Measurements from ENCODE around the gene GPX6. TPM values are rescaled to one million over a fixed set of nuclear protein-coding genes. Genes with fewer than 3 reads are reported as not detected.
"Not testable (repeated sequence)": the region's sequence is repeated elsewhere in the genome, so short reads cannot be mapped to it uniquely, and the experiment has no call there.

Gene GPX6
- total and polyA plus RNA-seq, 3 experiments from 2014 or later = not detected

DNA sequence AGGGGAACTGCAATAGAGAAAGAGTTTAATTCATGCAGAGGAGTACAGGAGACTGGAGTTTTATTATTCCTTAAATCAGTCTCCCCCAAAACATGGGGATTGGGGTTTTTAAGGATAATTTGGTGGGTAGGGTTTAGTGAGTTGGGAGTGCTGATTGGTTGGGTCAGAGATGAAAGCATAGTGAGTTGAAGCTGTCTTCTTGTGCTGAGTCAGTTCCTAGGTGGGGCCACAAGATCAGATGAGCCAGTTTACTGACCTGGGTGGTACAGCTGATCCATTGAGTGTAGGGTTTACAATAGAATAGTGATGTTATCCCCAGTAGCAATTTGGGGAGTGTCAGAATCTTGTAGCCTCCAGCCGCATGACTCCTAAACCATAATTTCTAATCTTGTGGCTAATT, 29.1 kb downstream of the GPX6 start:
- peaks cover 12 to 15% (median 15%) of the 10 kb centered on the region in 3 donors for H3K4me1 Mint-ChIP-seq
- peaks cover 0 to 4% (median 0%) of the 10 kb centered on the region in 3 donors for H3K36me3 Mint-ChIP-seq
- H3K27me3 Mint-ChIP-seq = peaks cover 34 to 75% of the 10 kb centered on the region in 2 donors

DNA sequence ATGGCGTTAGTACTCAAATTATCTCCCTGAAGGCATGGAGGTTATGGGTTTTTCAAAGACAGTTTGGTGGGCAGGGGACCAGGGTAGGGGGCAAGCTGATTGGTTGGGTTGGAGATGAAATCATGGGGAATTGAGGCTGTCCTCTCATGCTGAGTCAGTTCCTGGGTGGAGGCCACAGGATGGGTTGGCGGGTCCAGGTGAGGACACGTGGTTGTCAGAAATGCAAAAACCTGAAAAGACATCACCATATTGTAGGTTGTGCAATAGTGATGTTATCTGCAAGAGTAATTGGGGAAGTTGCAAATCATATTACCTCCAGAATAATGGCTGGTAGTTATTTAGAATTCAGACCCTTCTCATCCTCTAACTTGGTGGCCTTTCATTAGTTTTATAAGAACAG, 30.1 kb downstream of the GPX6 start:
- H3K9me3 ChIP-seq (ENCODE audit: low read length) = no peaks in the 10 kb centered on the region
- Mint-ChIP-seq H3K9me3 (peaks cover 2 to 5% (median 5%) of the 10 kb centered on the region in 5 donors), H3K36me3 (peaks cover 0 to 4% (median 0%) of the 10 kb centered on the region in 3 donors), H3K4me1 (peaks cover 8 to 13% (median 12%) of the 10 kb centered on the region in 3 donors), H3K27me3 (peaks cover 29 to 76% of the 10 kb centered on the region in 2 donors), H3K27ac (no peak overlapping the region), H3K4me3 (no peak overlapping the region)
- CTCF ChIA-PET = no interaction called here
- DNase-seq = no peak
- peaks cover 9% of the 10 kb centered on the region for H3K4me1 ChIP-seq (ENCODE audit: insufficient read depth, low read length)
- peaks cover 14% of the 10 kb centered on the region for H3K27me3 ChIP-seq (ENCODE audit: insufficient read depth, low read length, poor library complexity, severe bottlenecking)
- POLR2A ChIA-PET = no interaction called here
- H3K36me3 ChIP-seq (ENCODE audit: insufficient read depth, low read length) = no peaks in the 10 kb centered on the region
- H3K27ac ChIP-seq (ENCODE audit: low read depth, low read length) = no peak overlapping the region
- no peak overlapping the region for H3K4me3 ChIP-seq (ENCODE audit: low read length)

More for the DNA sequence above, 29.1 kb downstream of the GPX6 start:
- POLR2A ChIA-PET = no interaction called here
- H3K9me3 ChIP-seq (ENCODE audit: low read length) = no peaks in the 10 kb centered on the region
- H3K4me3 Mint-ChIP-seq = no peak overlapping the region
- no peak overlapping the region for H3K27ac Mint-ChIP-seq
- H3K9me3 Mint-ChIP-seq = peaks cover 2 to 5% (median 5%) of the 10 kb centered on the region in 5 donors
- no peak overlapping the region for H3K27ac ChIP-seq (ENCODE audit: low read depth, low read length)
- H3K36me3 ChIP-seq (ENCODE audit: insufficient read depth, low read length) = no peaks in the 10 kb centered on the region
- H3K27me3 ChIP-seq (ENCODE audit: insufficient read depth, low read length, poor library complexity, severe bottlenecking) = peaks cover 15% of the 10 kb centered on the region
- H3K4me3 ChIP-seq (ENCODE audit: low read length) = no peak overlapping the region
- no peak for DNase-seq
- CTCF ChIA-PET = no interaction called here
- peaks cover 10% of the 10 kb centered on the region for H3K4me1 ChIP-seq (ENCODE audit: insufficient read depth, low read length)

DNA sequence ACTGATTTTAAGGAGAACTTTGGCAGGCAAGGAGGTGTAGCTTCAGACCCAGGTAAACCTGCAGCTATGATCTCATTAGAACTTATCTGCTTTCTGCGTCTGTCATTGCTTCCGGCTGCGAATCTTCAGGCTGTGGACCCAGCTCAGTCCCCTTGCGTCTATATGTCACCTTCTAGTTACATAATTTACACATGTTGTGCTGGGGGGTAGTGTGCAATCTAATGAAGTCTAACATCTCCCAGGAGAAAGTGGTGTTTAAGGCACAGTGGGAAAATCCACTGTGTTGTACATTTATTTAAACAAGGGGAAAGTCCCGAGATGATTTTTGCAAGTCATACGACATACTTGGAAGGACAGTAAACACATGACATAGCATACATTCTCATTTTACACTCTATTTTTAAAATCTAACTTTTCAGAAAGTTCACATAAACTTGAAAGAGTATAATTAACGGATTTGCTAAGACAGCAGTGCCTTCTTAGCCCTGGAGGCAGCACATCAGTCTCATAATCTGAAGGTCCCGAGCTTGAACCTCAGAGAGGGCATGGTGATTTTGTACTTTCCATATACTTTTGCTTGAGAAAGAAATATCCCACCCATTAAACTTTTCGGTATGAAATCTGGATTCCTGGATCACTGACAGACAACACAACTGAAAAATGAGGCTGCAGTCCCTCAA, 35.2 kb downstream of the GPX6 start:
- H3K27ac ChIP-seq (ENCODE audit: low read depth, low read length) = peak overlapping the region; percentile 22
- H3K4me3 Mint-ChIP-seq = no peak overlapping the region
- H3K27ac Mint-ChIP-seq = no peak overlapping the region
- no peaks in the 10 kb centered on the region for H3K36me3 ChIP-seq (ENCODE audit: insufficient read depth, low read length)
- peaks cover 0 to 3% (median 0%) of the 10 kb centered on the region in 3 donors for H3K36me3 Mint-ChIP-seq
- POLR2A ChIA-PET = no interaction called here
- no peaks in the 10 kb centered on the region for H3K4me1 ChIP-seq (ENCODE audit: insufficient read depth, low read length)
- CTCF ChIA-PET = no interaction called here
- H3K27me3 Mint-ChIP-seq = peaks cover 32 to 71% of the 10 kb centered on the region in 2 donors
- H3K27me3 ChIP-seq (ENCODE audit: insufficient read depth, low read length, poor library complexity, severe bottlenecking) = no peaks in the 10 kb centered on the region
- no peak overlapping the region for H3K4me3 ChIP-seq (ENCODE audit: low read length)
- no peaks in the 10 kb centered on the region for H3K4me1 Mint-ChIP-seq
- no peaks in the 10 kb centered on the region for H3K9me3 Mint-ChIP-seq
- DNase-seq = no peak
- no peaks in the 10 kb centered on the region for H3K9me3 ChIP-seq (ENCODE audit: low read length)

DNA sequence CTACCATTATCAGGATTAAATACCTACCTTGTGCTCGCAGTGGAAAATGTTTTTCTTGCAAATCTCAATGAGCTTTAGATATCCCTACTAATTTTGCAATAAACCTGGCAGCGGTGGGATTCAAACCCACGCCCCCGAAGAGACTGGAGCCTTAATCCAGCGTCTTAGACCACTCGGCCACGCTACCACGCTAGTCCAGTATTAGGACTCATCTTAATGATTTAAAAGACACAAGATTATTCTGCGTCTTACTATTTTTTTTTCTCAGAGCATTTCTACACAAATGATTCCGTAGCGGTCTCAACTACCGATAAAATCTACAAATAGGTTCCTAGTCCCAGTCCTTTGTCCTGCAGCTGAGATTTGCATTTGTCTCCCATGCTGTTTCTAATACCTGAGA, 37.1 kb downstream of the GPX6 start:
- CTCF ChIA-PET = no interaction called here
- no peak for DNase-seq
- H3K4me1 Mint-ChIP-seq = peaks cover 0 to 3% (median 0%) of the 10 kb centered on the region in 3 donors

DNA sequence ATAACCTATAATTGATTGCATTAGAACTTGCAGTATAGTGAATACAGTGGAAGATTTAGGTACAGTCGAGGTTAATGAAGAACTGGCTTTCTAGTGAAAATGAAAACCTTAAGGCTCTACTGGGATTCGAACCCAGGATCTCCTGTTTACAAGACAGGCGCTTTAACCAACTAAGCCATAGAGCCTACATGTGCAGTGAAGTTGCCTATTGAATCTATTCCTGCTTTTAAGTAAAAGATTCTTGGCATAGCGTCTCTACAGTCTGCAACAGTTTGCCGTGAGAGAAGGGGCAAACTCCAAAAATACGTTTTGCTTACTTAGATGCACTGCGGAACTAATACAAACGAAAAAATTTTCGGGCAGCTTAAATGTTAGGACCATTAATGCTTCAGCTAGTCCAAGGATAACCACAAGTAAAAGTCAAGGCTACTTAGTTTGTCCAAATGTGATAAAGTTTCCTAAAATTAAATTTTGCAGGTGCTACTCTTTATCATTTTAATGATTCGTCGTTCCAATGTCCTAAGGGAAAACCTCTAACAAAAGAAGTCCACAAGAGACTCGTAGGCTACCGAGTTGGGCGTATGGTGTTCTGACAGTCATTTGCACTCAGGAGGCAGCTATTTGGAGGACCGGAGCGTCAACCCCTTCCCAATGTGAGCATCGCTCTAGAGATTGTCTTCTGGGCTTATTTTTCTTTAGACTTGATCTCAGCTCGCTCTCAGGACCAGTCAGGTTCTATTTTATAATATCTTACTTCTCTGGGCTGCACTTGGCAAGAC, 41.0 kb downstream of the GPX6 start:
- ChIA-PET CTCF (no interaction called here), POLR2A (no interaction called here)
- no peak overlapping the region for H3K27ac Mint-ChIP-seq
- no peak overlapping the region for H3K4me3 Mint-ChIP-seq
- peaks cover 8% of the 10 kb centered on the region for H3K27me3 ChIP-seq (ENCODE audit: insufficient read depth, low read length, poor library complexity, severe bottlenecking)
- H3K27me3 Mint-ChIP-seq = peaks cover 32 to 85% of the 10 kb centered on the region in 2 donors
- no peaks in the 10 kb centered on the region for H3K36me3 ChIP-seq (ENCODE audit: insufficient read depth, low read length)
- no peaks in the 10 kb centered on the region for H3K9me3 ChIP-seq (ENCODE audit: low read length)
- peaks cover 0 to 3% (median 0%) of the 10 kb centered on the region in 3 donors for H3K36me3 Mint-ChIP-seq
- peaks cover 0 to 3% (median 0%) of the 10 kb centered on the region in 3 donors for H3K4me1 Mint-ChIP-seq
- peak in 1 of 5 donors; percentile 21 for DNase-seq
- H3K27ac ChIP-seq (ENCODE audit: low read depth, low read length) = no peak overlapping the region
- H3K4me3 ChIP-seq (ENCODE audit: low read length) = peak overlapping the region; percentile 21
- no peaks in the 10 kb centered on the region for H3K4me1 ChIP-seq (ENCODE audit: insufficient read depth, low read length)
- peaks cover 0 to 13% (median 8%) of the 10 kb centered on the region in 5 donors for H3K9me3 Mint-ChIP-seq

More for the DNA sequence above, 37.1 kb downstream of the GPX6 start:
- Mint-ChIP-seq H3K4me3 (no peak overlapping the region), H3K36me3 (no peaks in the 10 kb centered on the region), H3K27me3 (peaks cover 34 to 81% of the 10 kb centered on the region in 2 donors), H3K9me3 (peaks cover 0 to 2% (median 0%) of the 10 kb centered on the region in 5 donors), H3K27ac (no peak overlapping the region)
- H3K9me3 ChIP-seq (ENCODE audit: low read length) = no peaks in the 10 kb centered on the region
- H3K27me3 ChIP-seq (ENCODE audit: insufficient read depth, low read length, poor library complexity, severe bottlenecking) = peaks cover 8% of the 10 kb centered on the region
- no peaks in the 10 kb centered on the region for H3K36me3 ChIP-seq (ENCODE audit: insufficient read depth, low read length)
- H3K27ac ChIP-seq (ENCODE audit: low read depth, low read length) = no peak overlapping the region
- no peak overlapping the region for H3K4me3 ChIP-seq (ENCODE audit: low read length)
- POLR2A ChIA-PET = no interaction called here
- no peaks in the 10 kb centered on the region for H3K4me1 ChIP-seq (ENCODE audit: insufficient read depth, low read length)

DNA sequence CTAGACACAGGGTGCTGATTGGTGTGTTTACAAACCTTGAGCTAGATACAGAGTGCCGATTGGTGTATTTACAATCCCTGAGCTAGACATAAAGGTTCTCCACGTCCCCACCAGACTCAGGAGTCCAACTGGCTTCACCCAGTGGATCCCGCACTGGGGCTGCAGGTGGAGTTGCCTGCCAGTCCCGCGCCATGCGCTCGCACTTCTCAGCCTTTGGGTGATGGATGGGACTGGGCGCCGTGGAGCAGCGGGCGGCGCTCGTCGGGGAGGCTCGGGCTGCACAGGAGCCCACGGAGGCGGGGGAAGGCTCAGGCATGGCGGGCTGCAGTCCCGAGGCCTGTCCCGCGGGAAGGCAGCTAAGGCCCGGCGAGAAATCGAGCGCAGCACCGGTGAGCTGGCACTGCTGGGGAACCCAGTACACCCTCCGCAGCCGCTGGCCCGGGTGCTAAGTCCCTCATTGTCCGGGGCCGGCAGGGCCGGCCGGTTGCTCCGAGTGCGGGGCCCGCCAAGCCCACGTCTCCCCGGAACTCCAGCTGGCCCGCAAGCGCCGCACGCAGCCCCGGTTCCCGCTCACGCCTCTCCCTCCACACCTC, 46.3 kb downstream of the GPX6 start:
- H3K36me3 ChIP-seq (ENCODE audit: insufficient read depth, low read length); CTCF ChIA-PET; H3K27me3 ChIP-seq (ENCODE audit: insufficient read depth, low read length, poor library complexity, severe bottlenecking); DNase-seq; H3K36me3 Mint-ChIP-seq; H3K27ac ChIP-seq (ENCODE audit: low read depth, low read length); H3K27ac Mint-ChIP-seq; POLR2A ChIA-PET; H3K4me3 Mint-ChIP-seq; H3K4me1 ChIP-seq (ENCODE audit: insufficient read depth, low read length); H3K4me1 Mint-ChIP-seq; H3K9me3 ChIP-seq (ENCODE audit: low read length); H3K4me3 ChIP-seq (ENCODE audit: low read length): not testable (repeated sequence)
- Mint-ChIP-seq H3K9me3 (peaks cover 0 to 15% (median 8%) of the 10 kb centered on the region in 5 donors), H3K27me3 (peaks cover 11 to 76% of the 10 kb centered on the region in 2 donors)

DNA sequence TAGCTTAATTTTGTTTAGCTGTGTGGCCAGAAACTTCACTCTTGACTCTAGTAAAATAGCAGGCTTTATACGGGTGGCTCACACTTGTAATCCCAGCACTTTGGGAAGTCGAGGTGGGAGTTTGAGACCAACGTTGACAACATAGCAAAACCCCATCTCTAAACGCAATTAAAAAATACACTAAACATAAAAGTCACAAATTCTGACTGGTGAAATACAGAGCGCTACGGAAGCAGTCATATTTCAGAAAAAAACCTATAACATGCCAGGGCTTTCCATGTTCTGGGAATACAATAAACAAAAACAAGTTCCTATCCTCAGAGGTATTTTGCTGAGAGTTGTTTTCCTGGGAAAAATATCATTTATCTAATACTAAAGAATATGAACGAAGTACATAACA, 47.5 kb downstream of the GPX6 start:
- ChIA-PET POLR2A (no interaction called here), CTCF (no interaction called here)
- Mint-ChIP-seq H3K4me3 (no peak overlapping the region), H3K9me3 (peaks cover 2 to 15% (median 8%) of the 10 kb centered on the region in 5 donors), H3K27ac (no peak overlapping the region), H3K4me1 (no peaks in the 10 kb centered on the region), H3K27me3 (peaks cover 14 to 76% of the 10 kb centered on the region in 2 donors), H3K36me3 (peaks cover 0 to 3% (median 0%) of the 10 kb centered on the region in 3 donors)
- Histone ChIP-seq H3K27me3 (ENCODE audit: insufficient read depth, low read length, poor library complexity, severe bottlenecking) (peaks cover 4% of the 10 kb centered on the region), H3K9me3 (ENCODE audit: low read length) (no peaks in the 10 kb centered on the region), H3K4me3 (ENCODE audit: low read length) (no peak overlapping the region), H3K27ac (ENCODE audit: low read depth, low read length) (no peak overlapping the region), H3K36me3 (ENCODE audit: insufficient read depth, low read length) (no peaks in the 10 kb centered on the region), H3K4me1 (ENCODE audit: insufficient read depth, low read length) (no peaks in the 10 kb centered on the region)
- no peak for DNase-seq

DNA sequence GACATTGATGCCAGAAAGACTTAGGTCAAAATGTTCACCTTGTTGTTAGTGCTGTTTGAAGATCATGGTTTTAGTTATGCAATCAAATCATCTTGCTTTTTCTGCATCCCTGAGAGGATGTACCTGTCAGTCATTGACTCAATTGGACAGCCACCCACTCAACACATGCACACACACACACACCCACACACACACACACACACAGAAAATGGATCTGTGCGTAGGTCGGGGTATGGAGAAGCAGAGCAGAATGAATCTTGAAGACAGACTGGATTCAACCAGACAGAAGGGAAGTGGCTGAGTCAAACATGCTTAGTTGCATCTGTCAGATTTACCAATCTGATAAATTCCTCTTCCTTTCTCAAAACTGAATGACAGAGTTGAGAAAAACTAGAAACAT, 53.2 kb downstream of the GPX6 start:
- Mint-ChIP-seq H3K4me1 (no peaks in the 10 kb centered on the region), H3K9me3 (peaks cover 0 to 2% (median 0%) of the 10 kb centered on the region in 5 donors), H3K27me3 (peaks cover 23 to 78% of the 10 kb centered on the region in 2 donors), H3K27ac (no peak overlapping the region), H3K36me3 (no peaks in the 10 kb centered on the region), H3K4me3 (no peak overlapping the region)
- CTCF ChIA-PET = no interaction called here
- Histone ChIP-seq H3K36me3 (ENCODE audit: insufficient read depth, low read length) (no peaks in the 10 kb centered on the region), H3K27me3 (ENCODE audit: insufficient read depth, low read length, poor library complexity, severe bottlenecking) (peaks cover 4% of the 10 kb centered on the region), H3K4me3 (ENCODE audit: low read length) (no peak overlapping the region), H3K27ac (ENCODE audit: low read depth, low read length) (no peak overlapping the region), H3K4me1 (ENCODE audit: insufficient read depth, low read length) (no peaks in the 10 kb centered on the region), H3K9me3 (ENCODE audit: low read length) (no peaks in the 10 kb centered on the region)
- POLR2A ChIA-PET = no interaction called here
- no peak for DNase-seq
